KMS-11 (cell line): ENCODE results near the gene CYB561D1.

Experiments used
- H2AFZ ChIP-seq: fragments of 200-600 bp; sonication (generic); 2 replicates; pipeline ENCODE4 v1.6.1; 2016; ENCODE audit warnings: antibody characterized with exemption, mixed run types, low read depth
- H3K27ac ChIP-seq: fragments of 200-600 bp; sonication (generic); 2 replicates; pipeline ENCODE4 v1.6.1; 2016; ENCODE audit warnings: mild to moderate bottlenecking, mixed run types
- H3K27me3 ChIP-seq: fragments of 200-600 bp; sonication (generic); 2 replicates; pipeline ENCODE4 v1.6.1; 2017; ENCODE audit warnings: mild to moderate bottlenecking, low read depth, mixed run types, moderate library complexity; ENCODE audit not compliant: insufficient read depth
- H3K36me3 ChIP-seq: fragments of 200-600 bp; sonication (generic); 2 replicates; pipeline ENCODE4 v1.6.1; 2017; ENCODE audit warnings: mild to moderate bottlenecking, mixed run types; ENCODE audit not compliant: insufficient read depth
- H3K4me1 ChIP-seq: fragments of 200-600 bp; sonication (generic); 2 replicates; pipeline ENCODE4 v1.6.1; 2016; ENCODE audit warnings: mild to moderate bottlenecking, low read depth, mixed run types; ENCODE audit not compliant: poor library complexity, severe bottlenecking
- H3K4me2 ChIP-seq: fragments of 200-600 bp; sonication (generic); 2 replicates; pipeline ENCODE4 v1.7.0; 2016; ENCODE audit warnings: mild to moderate bottlenecking, mixed run types
- H3K4me3 ChIP-seq: fragments of 200-600 bp; sonication (generic); IDR thresholded peaks from 2 replicates; pipeline ENCODE4 v1.6.1; 2017; ENCODE audit warnings: low read depth, low read length, mixed read lengths; ENCODE audit not compliant: insufficient read depth
- H3K79me2 ChIP-seq: fragments of 200-600 bp; sonication (generic); 2 replicates; pipeline ENCODE4 v1.6.1; 2016; ENCODE audit warnings: low read depth, mixed run types; ENCODE audit not compliant: insufficient read depth
- H3K9ac ChIP-seq: fragments of 200-600 bp; sonication (generic); 2 replicates; pipeline ENCODE4 v1.6.1; 2016; ENCODE audit warnings: mild to moderate bottlenecking, mixed run types
- H4K20me1 ChIP-seq: fragments of 200-600 bp; sonication (generic); 2 replicates; pipeline ENCODE4 v1.6.1; 2016; ENCODE audit warnings: mild to moderate bottlenecking, mixed run types; ENCODE audit not compliant: insufficient read depth
- TF ChIP-seq, protein P1 (sequence below): fragments of 200-600 bp; sonication (generic); conservative IDR thresholded peaks from 2 replicates; pipeline ENCODE4 v1.6.1; 2017; ENCODE audit warnings: low read depth, mild to moderate bottlenecking, antibody characterized with exemption, low read length, moderate library complexity, mixed read lengths

CYB561D1 gene

GRCh38 chr1:109498161-109498801 is 4.4 kb downstream of the CYB561D1 start:
- Histone ChIP-seq H3K4me3 (no peak overlapping the region), H4K20me1 (no peaks in the 10 kb centered on the region), H3K9ac (no peak overlapping the region), H3K4me1 (peaks cover 15% of the 10 kb centered on the region), H3K36me3 (no peaks in the 10 kb centered on the region; the same call in 1 of the 2 replicates), H3K27ac (no peak overlapping the region), H2AFZ (no peak overlapping the region), H3K27me3 (no peaks in the 10 kb centered on the region), H3K4me2 (no peak overlapping the region), H3K79me2 (peaks cover 14% of the 10 kb centered on the region; the same call in 1 of the 2 replicates)
- TF ChIP-seq, protein P1, sequence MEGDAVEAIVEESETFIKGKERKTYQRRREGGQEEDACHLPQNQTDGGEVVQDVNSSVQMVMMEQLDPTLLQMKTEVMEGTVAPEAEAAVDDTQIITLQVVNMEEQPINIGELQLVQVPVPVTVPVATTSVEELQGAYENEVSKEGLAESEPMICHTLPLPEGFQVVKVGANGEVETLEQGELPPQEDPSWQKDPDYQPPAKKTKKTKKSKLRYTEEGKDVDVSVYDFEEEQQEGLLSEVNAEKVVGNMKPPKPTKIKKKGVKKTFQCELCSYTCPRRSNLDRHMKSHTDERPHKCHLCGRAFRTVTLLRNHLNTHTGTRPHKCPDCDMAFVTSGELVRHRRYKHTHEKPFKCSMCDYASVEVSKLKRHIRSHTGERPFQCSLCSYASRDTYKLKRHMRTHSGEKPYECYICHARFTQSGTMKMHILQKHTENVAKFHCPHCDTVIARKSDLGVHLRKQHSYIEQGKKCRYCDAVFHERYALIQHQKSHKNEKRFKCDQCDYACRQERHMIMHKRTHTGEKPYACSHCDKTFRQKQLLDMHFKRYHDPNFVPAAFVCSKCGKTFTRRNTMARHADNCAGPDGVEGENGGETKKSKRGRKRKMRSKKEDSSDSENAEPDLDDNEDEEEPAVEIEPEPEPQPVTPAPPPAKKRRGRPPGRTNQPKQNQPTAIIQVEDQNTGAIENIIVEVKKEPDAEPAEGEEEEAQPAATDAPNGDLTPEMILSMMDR, result peak; percentile 70

DNA sequence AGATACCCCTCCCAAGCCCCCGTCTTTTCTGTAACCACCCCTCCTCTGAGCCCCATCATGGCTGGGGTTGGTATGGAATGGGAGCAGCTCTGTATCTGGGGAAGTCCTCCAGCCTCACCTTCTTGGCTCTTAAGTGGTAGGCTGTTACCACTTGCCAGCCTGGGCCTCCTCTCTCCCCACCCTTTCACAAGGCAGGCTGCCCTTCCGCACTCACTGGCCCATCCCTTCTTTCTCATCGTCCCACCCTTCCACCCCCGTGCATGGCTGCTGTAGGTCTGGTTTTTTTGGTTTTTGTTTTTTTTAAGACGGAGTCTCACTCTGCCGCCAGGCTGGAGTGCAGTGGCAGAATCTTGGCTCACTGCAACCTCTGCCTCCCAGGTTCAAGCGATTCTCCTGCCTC is 5.2 kb downstream of the CYB561D1 start:
- no peak overlapping the region for H3K4me3 ChIP-seq
- TF ChIP-seq, protein P1, result no peak

DNA sequence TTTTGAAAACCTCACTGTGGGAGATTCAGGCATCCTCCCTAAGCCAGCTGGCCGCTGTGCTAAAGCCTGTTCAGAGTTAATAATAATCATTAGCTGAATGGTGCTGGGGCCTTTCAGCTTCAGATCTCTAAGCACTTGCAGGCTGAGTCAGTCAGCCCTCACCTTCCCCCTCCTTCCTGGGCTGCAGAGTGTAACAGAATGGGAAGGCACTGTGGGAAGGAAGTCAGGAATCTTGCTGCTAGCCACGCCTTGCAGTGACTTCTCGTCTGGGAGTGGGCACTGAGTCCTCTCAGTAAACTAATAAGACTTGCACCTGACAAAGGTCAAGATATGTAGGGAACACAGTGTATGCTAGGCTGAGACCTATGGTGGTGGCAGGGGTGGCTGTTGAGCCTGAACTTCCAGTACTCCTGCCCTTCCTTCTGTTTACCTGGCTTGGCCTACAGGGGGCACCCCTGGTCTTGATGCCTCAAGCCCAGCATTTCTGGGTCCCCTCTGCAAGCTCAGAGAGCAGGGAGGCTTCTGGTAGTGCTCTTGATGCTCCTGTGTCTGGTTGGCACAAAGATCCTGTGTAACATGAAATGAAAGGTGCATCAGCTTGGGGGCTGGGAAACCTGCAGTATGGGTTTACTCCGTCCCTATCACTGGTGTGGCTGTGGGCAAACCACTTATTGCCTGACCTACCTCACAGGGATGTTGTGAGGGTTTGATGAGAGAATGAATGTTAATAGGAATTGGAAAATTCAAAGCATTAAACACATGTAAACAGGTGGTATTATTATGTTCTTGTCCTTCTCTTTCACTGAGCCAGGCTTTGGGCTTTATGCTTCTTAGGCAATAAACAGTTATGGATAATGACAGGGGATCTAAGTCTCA is 6.0 kb downstream of the CYB561D1 start:
- no peaks in the 10 kb centered on the region; the same call in 1 of the 2 replicates for H3K36me3 ChIP-seq
- H3K27me3 ChIP-seq, result no peaks in the 10 kb centered on the region
- H3K4me3 ChIP-seq, result no peak overlapping the region
- TF ChIP-seq, protein P1, result peak; percentile 86
- no peak overlapping the region for H3K9ac ChIP-seq
- H3K27ac ChIP-seq, result no peak overlapping the region
- H3K4me2 ChIP-seq, result no peak overlapping the region
- peaks cover 7% of the 10 kb centered on the region; the same call in 1 of the 2 replicates for H3K79me2 ChIP-seq
- H4K20me1 ChIP-seq, result no peaks in the 10 kb centered on the region
- no peak overlapping the region for H2AFZ ChIP-seq
- H3K4me1 ChIP-seq, result peaks cover 6% of the 10 kb centered on the region

More for the DNA sequence above, 5.2 kb downstream of the CYB561D1 start:
- H3K27me3 ChIP-seq, result no peaks in the 10 kb centered on the region
- H3K79me2 ChIP-seq, result peaks cover 14% of the 10 kb centered on the region; the same call in 1 of the 2 replicates
- no peaks in the 10 kb centered on the region for H4K20me1 ChIP-seq
- H3K27ac ChIP-seq, result no peak overlapping the region
- H3K9ac ChIP-seq, result no peak overlapping the region
- H3K4me2 ChIP-seq, result no peak overlapping the region
- no peaks in the 10 kb centered on the region; the same call in 1 of the 2 replicates for H3K36me3 ChIP-seq
- peaks cover 10% of the 10 kb centered on the region for H3K4me1 ChIP-seq
- no peak overlapping the region for H2AFZ ChIP-seq

GRCh38 chr1:109500941-109501381 is 7.1 kb downstream of the CYB561D1 start:
- H3K27ac ChIP-seq, result no peak overlapping the region
- no peak overlapping the region for H3K4me3 ChIP-seq
- H2AFZ ChIP-seq, result no peak overlapping the region
- H3K4me2 ChIP-seq, result no peak overlapping the region
- H3K4me1 ChIP-seq, result no peaks in the 10 kb centered on the region
- H4K20me1 ChIP-seq, result no peaks in the 10 kb centered on the region
- no peaks in the 10 kb centered on the region for H3K27me3 ChIP-seq
- H3K36me3 ChIP-seq, result no peaks in the 10 kb centered on the region; the same call in 1 of the 2 replicates
- H3K9ac ChIP-seq, result no peak overlapping the region
- peaks cover 3% of the 10 kb centered on the region; the same call in 1 of the 2 replicates for H3K79me2 ChIP-seq
- TF ChIP-seq, protein P1, result no peak
